Measurements from ENCODE around the gene BHLHA15. TPM values are rescaled to one million over a fixed set of nuclear protein-coding genes. Genes with fewer than 3 reads are reported as not detected.

Gene BHLHA15
- total RNA-seq, 6 experiments from 2014 or later, result 0.33 TPM; not detected in 5

GRCh38 chr7:98171449-98171848 is 39.8 kb upstream of the BHLHA15 start:
- H3K27me3 Mint-ChIP-seq (ENCODE audit: insufficient read depth), result no peaks in the 10 kb centered on the region; the same call in 1 of the 2 replicates
- H3K27ac Mint-ChIP-seq, result no peak overlapping the region
- no peak for TF ChIP-seq CTCF (IDR thresholded peaks at IDR 0.05)
- no peaks in the 10 kb centered on the region for H3K36me3 Mint-ChIP-seq (ENCODE audit: low read depth)
- H3K9me3 Mint-ChIP-seq, result no peaks in the 10 kb centered on the region
- no peaks in the 10 kb centered on the region for H3K4me1 Mint-ChIP-seq (ENCODE audit: low read depth)
- no peak for DNase-seq
- no peak overlapping the region for H3K4me3 Mint-ChIP-seq

- DNase-seq, result no peak
- Mint-ChIP-seq H3K9me3 (no peaks in the 10 kb centered on the region), H3K4me3 (no peak overlapping the region), H3K27me3 (ENCODE audit: insufficient read depth) (no peaks in the 10 kb centered on the region; the same call in 1 of the 2 replicates), H3K27ac (no peak overlapping the region), H3K36me3 (ENCODE audit: low read depth) (no peaks in the 10 kb centered on the region), H3K4me1 (ENCODE audit: low read depth) (peaks cover 6% of the 10 kb centered on the region)
- no peak for TF ChIP-seq CTCF (IDR thresholded peaks at IDR 0.05)
Observed at GRCh38 chr7:98174334-98175259, 36.6 kb upstream of the BHLHA15 start.

- H3K9me3 Mint-ChIP-seq, result no peaks in the 10 kb centered on the region
- no peaks in the 10 kb centered on the region for H3K36me3 Mint-ChIP-seq (ENCODE audit: low read depth)
- H3K4me3 Mint-ChIP-seq, result no peak overlapping the region
- peaks cover 6% of the 10 kb centered on the region for H3K4me1 Mint-ChIP-seq (ENCODE audit: low read depth)
- H3K27ac Mint-ChIP-seq, result no peak overlapping the region
- DNase-seq, result no peak
- H3K27me3 Mint-ChIP-seq (ENCODE audit: insufficient read depth), result no peaks in the 10 kb centered on the region; the same call in 1 of the 2 replicates
- no peak for TF ChIP-seq CTCF (IDR thresholded peaks at IDR 0.05)
Observed at GRCh38 chr7:98175260-98175940, 35.8 kb upstream of the BHLHA15 start.

GRCh38 chr7:98177553-98177952 is 33.7 kb upstream of the BHLHA15 start:
- TF ChIP-seq CTCF (IDR thresholded peaks at IDR 0.05), result no peak
- H3K27me3 Mint-ChIP-seq (ENCODE audit: insufficient read depth), result no peaks in the 10 kb centered on the region; the same call in 1 of the 2 replicates

GRCh38 chr7:98178321-98178720 is 32.9 kb upstream of the BHLHA15 start:
- Mint-ChIP-seq H3K27me3 (ENCODE audit: insufficient read depth) (no peaks in the 10 kb centered on the region; the same call in 1 of the 2 replicates), H3K36me3 (ENCODE audit: low read depth) (peaks cover 4% of the 10 kb centered on the region; the same call in 1 of the 2 replicates), H3K9me3 (no peaks in the 10 kb centered on the region), H3K4me3 (no peak overlapping the region), H3K4me1 (ENCODE audit: low read depth) (peaks cover 6% of the 10 kb centered on the region), H3K27ac (no peak overlapping the region)
- no peak for DNase-seq
- TF ChIP-seq CTCF (IDR thresholded peaks at IDR 0.05), result no peak

More at GRCh38 chr7:98177553-98177952, 33.7 kb upstream of the BHLHA15 start:
- H3K9me3 Mint-ChIP-seq, result no peaks in the 10 kb centered on the region
- H3K27ac Mint-ChIP-seq, result no peak overlapping the region
- no peak for DNase-seq
- peaks cover 6% of the 10 kb centered on the region for H3K4me1 Mint-ChIP-seq (ENCODE audit: low read depth)
- H3K36me3 Mint-ChIP-seq (ENCODE audit: low read depth), result peaks cover 4% of the 10 kb centered on the region; the same call in 1 of the 2 replicates
- no peak overlapping the region for H3K4me3 Mint-ChIP-seq

Measured in HFFc6 (cell line).